ENCODE measurements around the gene EPS15.
"Not testable (repeated sequence)": the region's sequence is repeated elsewhere in the genome, so short reads cannot be mapped to it uniquely, and the experiment has no call there.

The EPS15 gene

GRCh38 chr1:51474832-51475620, 44.0 kb downstream of the EPS15 start:
- not testable (repeated sequence) for FAIRE-seq; DNase-seq (ENCODE audit: insufficient read length, low spot score)

GRCh38 chr1:51473331-51474115, 45.5 kb downstream of the EPS15 start:
- no peak for DNase-seq (ENCODE audit: insufficient read length, low spot score)
- FAIRE-seq: no peak

GRCh38 chr1:51472359-51472758, 46.7 kb downstream of the EPS15 start:
- DNase-seq (ENCODE audit: insufficient read length, low spot score): no peak
- no peak for FAIRE-seq

- DNase-seq (ENCODE audit: insufficient read length, low spot score): no peak
- FAIRE-seq: no peak
Measured at GRCh38 chr1:51469518-51469917, 49.5 kb downstream of the EPS15 start.

GRCh38 chr1:51464828-51465227, 54.2 kb downstream of the EPS15 start:
- FAIRE-seq (no peak), DNase-seq (ENCODE audit: insufficient read length, low spot score) (no peak)

- no peak for DNase-seq (ENCODE audit: insufficient read length, low spot score)
- no peak for FAIRE-seq
Measured at GRCh38 chr1:51463561-51463960, 55.5 kb downstream of the EPS15 start.

GRCh38 chr1:51462289-51462688, 56.8 kb downstream of the EPS15 start:
- not testable (repeated sequence) for DNase-seq (ENCODE audit: insufficient read length, low spot score); FAIRE-seq

- no peak for DNase-seq (ENCODE audit: insufficient read length, low spot score)
- FAIRE-seq: no peak
Measured at GRCh38 chr1:51454554-51454953, 64.5 kb downstream of the EPS15 start.

GRCh38 chr1:51453010-51453409, 66.1 kb downstream of the EPS15 start:
- FAIRE-seq: no peak

GRCh38 chr1:51448844-51449454, 70.1 kb downstream of the EPS15 start:
- not testable (repeated sequence) for DNase-seq (ENCODE audit: insufficient read length, low spot score); FAIRE-seq

More at GRCh38 chr1:51453010-51453409, 66.1 kb downstream of the EPS15 start:
- no peak for DNase-seq (ENCODE audit: insufficient read length, low spot score)

- DNase-seq (ENCODE audit: insufficient read length, low spot score) (no peak), FAIRE-seq (no peak)
Measured at GRCh38 chr1:51445351-51446090, 73.5 kb downstream of the EPS15 start.

GRCh38 chr1:51444534-51445192, 74.4 kb downstream of the EPS15 start:
- FAIRE-seq (no peak), DNase-seq (ENCODE audit: insufficient read length, low spot score) (no peak)

GRCh38 chr1:51444096-51444495, 75.0 kb downstream of the EPS15 start:
- FAIRE-seq (no peak), DNase-seq (ENCODE audit: insufficient read length, low spot score) (no peak)

GRCh38 chr1:51443555-51443954, 75.5 kb downstream of the EPS15 start:
- no peak for FAIRE-seq
- DNase-seq (ENCODE audit: insufficient read length, low spot score): no peak

GRCh38 chr1:51442616-51443015, 76.5 kb downstream of the EPS15 start:
- DNase-seq (ENCODE audit: insufficient read length, low spot score): no peak
- FAIRE-seq: no peak

GRCh38 chr1:51442198-51442597, 76.9 kb downstream of the EPS15 start:
- DNase-seq (ENCODE audit: insufficient read length, low spot score) (no peak), FAIRE-seq (no peak)

GRCh38 chr1:51439895-51440294, 79.2 kb downstream of the EPS15 start:
- DNase-seq (ENCODE audit: insufficient read length, low spot score) (no peak), FAIRE-seq (no peak)

- DNase-seq (ENCODE audit: insufficient read length, low spot score) (no peak), FAIRE-seq (no peak)
Measured at GRCh38 chr1:51439053-51439452, 80.0 kb downstream of the EPS15 start.

- not testable (repeated sequence) for DNase-seq (ENCODE audit: insufficient read length, low spot score); FAIRE-seq
Measured at GRCh38 chr1:51437391-51437790, 81.7 kb downstream of the EPS15 start.

GRCh38 chr1:51435878-51436277, 83.2 kb downstream of the EPS15 start:
- FAIRE-seq: no peak
- DNase-seq (ENCODE audit: insufficient read length, low spot score): no peak

Data from HTR-8/SVneo (cell line).